ENCODE data around the gene KRTAP16-1. TPM values are rescaled to one million over a fixed set of nuclear protein-coding genes. Genes with fewer than 3 reads are reported as not detected.

Gene KRTAP16-1
- total and polyA plus RNA-seq, 2 of the 8 experiments (the other 6 are each of a cell fraction or from before 2014, with no cell fraction given): not detected

DNA sequence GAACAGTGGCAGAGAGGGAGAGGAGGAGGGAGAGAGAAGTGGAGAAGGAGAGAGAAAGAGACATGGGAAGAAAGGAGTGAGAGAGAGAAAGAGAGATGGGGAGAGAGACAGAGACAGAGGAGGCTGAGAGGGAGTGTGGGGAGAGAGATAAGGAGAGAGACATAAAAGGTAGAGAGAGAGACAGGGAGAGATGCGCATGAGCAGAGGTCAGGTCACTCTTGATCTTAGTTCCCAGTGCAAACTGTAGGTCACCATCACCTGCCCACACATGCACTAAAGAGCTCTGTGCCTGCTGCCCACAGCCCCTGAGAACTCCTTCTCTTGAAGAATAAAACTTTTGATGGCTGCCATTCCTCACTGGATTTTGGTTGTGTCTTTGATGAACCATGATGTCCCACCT lies 26.6 kb upstream of the KRTAP16-1 start:
- Histone ChIP-seq H3K56ac (replicated peaks; ENCODE audit: insufficient read length, low read depth, low read length) (no peak overlapping the region), H3K14ac (ENCODE audit: insufficient read length) (no peak overlapping the region), H3K4me3 (ENCODE audit: extremely low read depth in 1 of 4, insufficient read depth in 2 of 4, low read depth in 3 of 4, low read length in 4 of 4) (no peak overlapping the region), H3K23ac (ENCODE audit: insufficient read length) (no peak overlapping the region), H4K8ac (ENCODE audit: extremely low read depth, insufficient read depth, low read length) (no peak overlapping the region), H3K4me1 (replicated peaks in 1 of 4; ENCODE audit: control insufficient read depth in 3 of 4, insufficient read depth in 4 of 4, low read length in 3 of 4) (no peaks in the 10 kb centered on the region), H2BK120ac (replicated peaks; ENCODE audit: low read depth, low read length) (no peak overlapping the region), H4K5ac (ENCODE audit: insufficient read length, low read depth, low read length) (no peak overlapping the region), H3K4ac (replicated peaks; ENCODE audit: insufficient read length, low read depth, low read length) (no peak overlapping the region), H3K27me3 (replicated peaks in 1 of 4; ENCODE audit: control insufficient read depth in 3 of 4, extremely low read depth in 1 of 4, insufficient read depth in 3 of 4, low read length in 3 of 4) (no peaks in the 10 kb centered on the region), H3K9ac (replicated peaks in 1 of 4; ENCODE audit: extremely low read depth in 1 of 4, low read depth in 3 of 4, low read length in 3 of 4) (no peak overlapping the region), H3K27ac (ENCODE audit: low read depth, low read length) (no peak overlapping the region), H3K18ac (ENCODE audit: extremely low read depth, low read length) (no peak overlapping the region), H2BK5ac (ENCODE audit: low read depth, low read length) (no peak overlapping the region), H2AFZ (ENCODE audit: low read length) (no peak overlapping the region), H2BK15ac (ENCODE audit: low read length) (no peak overlapping the region), H3K9me3 (ENCODE audit: insufficient read depth in 2 of 2, low read depth in 1 of 2, low read length in 1 of 2) (no peaks in the 10 kb centered on the region), H3K4me2 (ENCODE audit: insufficient read depth in 1 of 2, low read depth in 2 of 2, low read length in 2 of 2) (no peak overlapping the region), H3K79me2 (ENCODE audit: control insufficient read depth in 1 of 2, insufficient read depth in 2 of 2, low read length in 2 of 2) (no peaks in the 10 kb centered on the region), H2BK12ac (ENCODE audit: low read depth, low read length) (no peak overlapping the region), H4K20me1 (replicated peaks in 1 of 2; ENCODE audit: control insufficient read depth in 1 of 2, insufficient read depth in 2 of 2, low read length in 2 of 2) (no peaks in the 10 kb centered on the region), H4K91ac (replicated peaks; ENCODE audit: insufficient read length, low read length) (no peak overlapping the region), H3K23me2 (ENCODE audit: low read depth, low read length) (no peaks in the 10 kb centered on the region), H2BK20ac (ENCODE audit: low read length) (no peak overlapping the region), H3K36me3 (ENCODE audit: control insufficient read depth in 2 of 4, insufficient read depth in 4 of 4, low read length in 3 of 4) (no peaks in the 10 kb centered on the region), H3K79me1 (ENCODE audit: low read depth, low read length) (no peaks in the 10 kb centered on the region), H2AK5ac (ENCODE audit: low read depth, low read length) (no peak overlapping the region)
- ChIA-PET POLR2A (ENCODE audit: partially characterized antibody) (no interaction called here), CTCF (ENCODE audit: partially characterized antibody) (interaction anchor here (1.0 kb wide), 1 partner anchor 12 kb away, joined by 3 read pairs; no protein-coding TSS in a partner anchor)
- no peak for DNase-seq (ENCODE audit: low read depth in 1 of 2, low spot score in 2 of 2)
- TF ChIP-seq HDAC6 (IDR thresholded peaks at IDR 0.05; ENCODE audit: low read depth, low read length) (no peak), KDM5A (IDR thresholded peaks at IDR 0.05; ENCODE audit: low read length) (no peak), POU5F1 (IDR thresholded peaks at IDR 0.05; ENCODE audit: low read depth, low read length) (no peak), CBX8 (IDR thresholded peaks at IDR 0.05; ENCODE audit: borderline replicate concordance, low read depth, low read length) (no peak), TEAD4 (IDR thresholded peaks at IDR 0.05; ENCODE audit: low read depth, low read length) (no peak), POLR2A (IDR thresholded peaks at IDR 0.05; ENCODE audit: control extremely low read depth in 1 of 2, low read depth in 2 of 2, low read length in 2 of 2) (no peak), CEBPB (IDR thresholded peaks at IDR 0.05; ENCODE audit: low read depth, low read length) (no peak)
- TF ChIP-seq, protein P1, sequence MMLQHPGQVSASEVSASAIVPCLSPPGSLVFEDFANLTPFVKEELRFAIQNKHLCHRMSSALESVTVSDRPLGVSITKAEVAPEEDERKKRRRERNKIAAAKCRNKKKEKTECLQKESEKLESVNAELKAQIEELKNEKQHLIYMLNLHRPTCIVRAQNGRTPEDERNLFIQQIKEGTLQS (IDR thresholded peaks at IDR 0.05; ENCODE audit: insufficient read depth, low read depth, low read length): no peak
- TF ChIP-seq, protein P2, sequence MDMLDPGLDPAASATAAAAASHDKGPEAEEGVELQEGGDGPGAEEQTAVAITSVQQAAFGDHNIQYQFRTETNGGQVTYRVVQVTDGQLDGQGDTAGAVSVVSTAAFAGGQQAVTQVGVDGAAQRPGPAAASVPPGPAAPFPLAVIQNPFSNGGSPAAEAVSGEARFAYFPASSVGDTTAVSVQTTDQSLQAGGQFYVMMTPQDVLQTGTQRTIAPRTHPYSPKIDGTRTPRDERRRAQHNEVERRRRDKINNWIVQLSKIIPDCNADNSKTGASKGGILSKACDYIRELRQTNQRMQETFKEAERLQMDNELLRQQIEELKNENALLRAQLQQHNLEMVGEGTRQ (IDR thresholded peaks at IDR 0.05; ENCODE audit: low read length): no peak
- no peak for FAIRE-seq
- 88% methylated on average over 1 of the region's 1 CpG; no CpG with 5 or more reads in 1 of the 2 experiments for WGBS, 2 experiments (ENCODE audit: extremely low coverage in 1 of 2, insufficient coverage in 1 of 2, insufficient read length in 1 of 2, insufficient replicate concordance in 2 of 2, low coverage in 1 of 2, low lambda C conversion rate in 2 of 2, missing lambda C conversion rate in 1 of 2)
